Muscle layer of colon (tissue), 2 donors: ENCODE measurements around the gene INPP5A.
"Not testable (repeated sequence)": the region's sequence is repeated elsewhere in the genome, so short reads cannot be mapped to it uniquely, and the experiment has no call there.

ENCODE experiments used
- H3K27ac ChIP-seq: one replicate; pipeline ENCODE4 v1.7.0; 2013; ENCODE audit warnings: low read depth, mild to moderate bottlenecking, low read length, moderate library complexity
- H3K27me3 ChIP-seq, 2 donors: one replicate each; pipeline ENCODE4 v1.7.0; 2013; ENCODE audit warnings: low read length in 2 of 2, mild to moderate bottlenecking in 2 of 2; ENCODE audit not compliant: insufficient read depth in 2 of 2, control insufficient read depth in 1 of 2
- H3K36me3 ChIP-seq: one replicate; pipeline ENCODE4 v1.7.0; 2013; ENCODE audit warnings: mild to moderate bottlenecking, low read length; ENCODE audit not compliant: insufficient read depth
- H3K4me1 ChIP-seq: one replicate; pipeline ENCODE4 v1.7.0; 2013; ENCODE audit warnings: mild to moderate bottlenecking, low read length; ENCODE audit not compliant: insufficient read depth
- H3K4me3 ChIP-seq, 2 donors: one replicate each; pipeline ENCODE4 v1.7.0; 2013; ENCODE audit warnings: low read length in 2 of 2, low read depth in 1 of 2, mild to moderate bottlenecking in 1 of 2, moderate library complexity in 1 of 2
- H3K9ac ChIP-seq: one replicate; pipeline ENCODE4 v1.7.0; 2013; ENCODE audit warnings: low read length
- H3K9me3 ChIP-seq: one replicate; pipeline ENCODE4 v1.7.0; 2013; ENCODE audit warnings: mild to moderate bottlenecking, low read length
- donor health status: abdominal sarcoma.
- donor health status: Adenocarcinoma of cecum.

Gene INPP5A

GRCh38 chr10:132703419-132704007 lies 165.9 kb downstream of the INPP5A start:
- Histone ChIP-seq H3K4me1 (peaks cover 18% of the 10 kb centered on the region), H3K27ac (no peak overlapping the region), H3K4me3 (no peak overlapping the region), H3K9me3 (no peaks in the 10 kb centered on the region), H3K9ac (no peak overlapping the region), H3K36me3 (peaks cover 15% of the 10 kb centered on the region), H3K27me3 (no peaks in the 10 kb centered on the region)

GRCh38 chr10:132704008-132704814 lies 166.6 kb downstream of the INPP5A start:
- no peaks in the 10 kb centered on the region for H3K9me3 ChIP-seq
- peaks cover 19% of the 10 kb centered on the region for H3K36me3 ChIP-seq
- peaks cover 18% of the 10 kb centered on the region for H3K4me1 ChIP-seq
- H3K4me3 ChIP-seq = no peak overlapping the region
- no peaks in the 10 kb centered on the region for H3K27me3 ChIP-seq
- H3K27ac ChIP-seq = no peak overlapping the region
- H3K9ac ChIP-seq = no peak overlapping the region

GRCh38 chr10:132704815-132705064 lies 167.2 kb downstream of the INPP5A start:
- H3K36me3 ChIP-seq = peaks cover 19% of the 10 kb centered on the region
- not testable (repeated sequence) for H3K27ac ChIP-seq, H3K9me3 ChIP-seq, H3K27me3 ChIP-seq, H3K4me3 ChIP-seq, H3K9ac ChIP-seq
- H3K4me1 ChIP-seq = peaks cover 16% of the 10 kb centered on the region

- Histone ChIP-seq H3K9me3 (no peaks in the 10 kb centered on the region), H3K36me3 (peaks cover 22% of the 10 kb centered on the region), H3K9ac (no peak overlapping the region), H3K4me1 (peaks cover 12% of the 10 kb centered on the region), H3K4me3 (no peak overlapping the region), H3K27ac (no peak overlapping the region), H3K27me3 (no peaks in the 10 kb centered on the region)
These were observed 167.6 kb downstream of the INPP5A start for GRCh38 chr10:132705173-132705572.

DNA sequence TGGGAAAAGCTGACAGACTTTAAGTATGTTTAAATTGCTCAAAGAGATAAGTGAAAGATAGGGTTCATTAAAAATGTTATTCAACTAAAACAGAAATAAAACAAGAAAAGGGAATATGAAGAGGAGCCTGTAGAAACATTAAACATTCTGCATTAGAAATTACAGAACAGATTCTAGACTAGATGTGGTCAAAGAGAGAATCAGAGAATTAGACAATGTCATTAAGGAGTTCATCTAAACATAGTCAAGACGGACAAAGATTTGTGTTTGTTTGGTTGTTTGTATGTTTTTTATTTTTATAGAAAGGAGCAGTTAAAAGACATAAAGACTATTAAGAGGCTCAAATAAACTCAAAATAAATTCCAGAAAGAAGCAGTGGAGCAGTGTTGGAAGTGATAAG lies 168.4 kb downstream of the INPP5A start:
- H3K4me1 ChIP-seq = peaks cover 4% of the 10 kb centered on the region
- H3K27ac ChIP-seq = no peak overlapping the region
- H3K9me3 ChIP-seq = no peaks in the 10 kb centered on the region
- H3K36me3 ChIP-seq = peaks cover 30% of the 10 kb centered on the region
- no peak overlapping the region for H3K4me3 ChIP-seq
- H3K9ac ChIP-seq = no peak overlapping the region
- H3K27me3 ChIP-seq = no peaks in the 10 kb centered on the region

- Histone ChIP-seq H3K9ac (no peak overlapping the region), H3K36me3 (peaks cover 32% of the 10 kb centered on the region), H3K27me3 (no peaks in the 10 kb centered on the region), H3K4me1 (no peaks in the 10 kb centered on the region), H3K4me3 (no peak overlapping the region), H3K9me3 (no peaks in the 10 kb centered on the region), H3K27ac (no peak overlapping the region)
These were observed 169.1 kb downstream of the INPP5A start for GRCh38 chr10:132706701-132707100.

DNA sequence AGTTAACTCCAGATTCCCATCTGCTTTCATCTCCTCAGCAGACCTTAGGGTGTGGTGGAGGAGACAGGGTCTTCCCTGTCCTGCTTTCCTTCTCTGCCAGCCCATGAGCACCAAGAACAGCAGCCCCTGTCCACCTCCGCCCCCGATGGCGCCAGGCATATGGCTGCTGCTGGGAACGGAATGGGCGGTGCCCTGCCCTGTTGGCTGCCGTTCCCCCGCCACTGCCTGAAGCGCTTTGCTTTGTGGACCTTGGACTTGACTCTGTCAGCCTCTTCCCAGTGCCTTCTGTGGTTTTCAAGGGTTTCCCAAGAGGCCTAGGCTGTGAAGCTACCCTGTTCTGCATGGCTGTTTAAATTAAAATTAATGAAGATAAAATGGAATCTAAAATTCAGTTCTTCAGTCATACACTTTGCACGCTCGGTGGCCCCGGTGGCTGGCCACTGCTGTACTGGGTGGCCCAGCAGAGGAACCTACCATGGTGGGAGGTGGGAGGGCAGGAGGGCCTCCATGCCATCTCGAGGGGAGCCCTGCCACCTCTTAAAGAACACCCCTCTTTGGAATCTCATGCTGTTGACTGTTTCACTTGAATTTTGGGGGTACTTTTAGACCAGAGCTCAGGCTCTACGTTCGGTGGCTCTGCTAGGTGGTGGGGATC lies 169.7 kb downstream of the INPP5A start:
- H3K36me3 ChIP-seq = peaks cover 38% of the 10 kb centered on the region
- H3K9me3 ChIP-seq = no peaks in the 10 kb centered on the region
- no peak overlapping the region for H3K9ac ChIP-seq
- no peak overlapping the region for H3K27ac ChIP-seq
- no peaks in the 10 kb centered on the region for H3K4me1 ChIP-seq
- no peaks in the 10 kb centered on the region for H3K27me3 ChIP-seq
- H3K4me3 ChIP-seq = no peak overlapping the region

- H3K27ac ChIP-seq = no peak overlapping the region
- no peaks in the 10 kb centered on the region for H3K27me3 ChIP-seq
- H3K4me1 ChIP-seq = no peaks in the 10 kb centered on the region
- H3K9ac ChIP-seq = no peak overlapping the region
- no peaks in the 10 kb centered on the region for H3K9me3 ChIP-seq
- no peak overlapping the region for H3K4me3 ChIP-seq
- peaks cover 38% of the 10 kb centered on the region for H3K36me3 ChIP-seq
These were observed 170.2 kb downstream of the INPP5A start for GRCh38 chr10:132707776-132708171.

DNA sequence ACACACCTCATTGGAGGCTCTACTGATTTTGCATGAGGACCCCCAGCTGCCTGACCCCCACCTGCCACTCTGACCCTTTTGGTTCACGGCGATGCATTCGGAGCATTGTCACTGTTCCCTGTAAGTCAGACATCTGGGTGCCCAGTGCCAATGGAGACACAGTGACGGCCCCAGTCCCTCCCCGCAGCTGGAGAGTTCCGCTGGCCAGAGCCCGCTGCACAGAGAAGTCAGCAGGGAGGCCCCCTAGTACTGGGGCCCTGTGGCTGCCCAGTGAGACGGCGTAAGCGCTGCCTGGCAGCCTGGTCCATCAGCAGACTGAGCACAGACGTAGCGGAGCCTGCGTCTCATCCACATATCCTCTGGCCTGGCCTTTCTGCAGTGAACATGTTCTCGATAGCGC lies 170.9 kb downstream of the INPP5A start:
- Histone ChIP-seq H3K9ac (no peak overlapping the region), H3K27ac (no peak overlapping the region), H3K9me3 (no peaks in the 10 kb centered on the region), H3K4me3 (no peak overlapping the region), H3K4me1 (no peaks in the 10 kb centered on the region), H3K27me3 (no peaks in the 10 kb centered on the region), H3K36me3 (peaks cover 38% of the 10 kb centered on the region)

DNA sequence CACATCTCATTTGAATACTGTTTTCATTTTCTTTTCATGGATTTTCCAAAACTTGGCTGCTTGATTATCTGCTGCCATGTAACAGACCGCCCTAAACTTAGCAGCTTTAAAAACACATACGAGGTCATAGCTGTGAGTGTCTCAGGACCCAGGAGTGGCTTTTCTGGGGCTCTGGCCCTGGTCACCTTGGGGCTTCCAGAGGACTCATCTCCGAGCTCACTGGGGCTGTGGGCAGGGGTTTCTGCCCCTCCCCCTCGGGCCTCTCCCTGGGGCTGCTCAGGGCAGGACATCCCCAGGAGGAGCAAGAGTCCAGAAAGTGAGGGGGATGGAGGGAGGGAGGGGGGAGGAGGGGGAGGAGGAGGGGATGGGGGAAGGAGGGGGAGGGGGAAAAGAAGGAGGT lies 171.3 kb downstream of the INPP5A start:
- peaks cover 38% of the 10 kb centered on the region for H3K36me3 ChIP-seq
- H3K4me1 ChIP-seq = no peaks in the 10 kb centered on the region
- no peak overlapping the region for H3K27ac ChIP-seq
- no peaks in the 10 kb centered on the region for H3K27me3 ChIP-seq
- H3K9me3 ChIP-seq = no peaks in the 10 kb centered on the region
- H3K9ac ChIP-seq = no peak overlapping the region
- H3K4me3 ChIP-seq = no peak overlapping the region

- no peaks in the 10 kb centered on the region for H3K4me1 ChIP-seq
- no peak overlapping the region for H3K4me3 ChIP-seq
- peaks cover 38% of the 10 kb centered on the region for H3K36me3 ChIP-seq
- H3K9ac ChIP-seq = no peak overlapping the region
- no peaks in the 10 kb centered on the region for H3K27me3 ChIP-seq
- no peak overlapping the region for H3K27ac ChIP-seq
- H3K9me3 ChIP-seq = no peaks in the 10 kb centered on the region
These were observed 171.9 kb downstream of the INPP5A start for GRCh38 chr10:132709471-132709951.
